ENCODE results near the gene KCP.

GRCh38 chr7:128837521-128837921 lies 73.0 kb downstream of the KCP start:
- no peak for TF ChIP-seq CTCF (IDR thresholded peaks at IDR 0.05)
- TF ChIP-seq POLR2A (IDR thresholded peaks at IDR 0.05), result no peak

All from esophagus squamous epithelium (tissue), 4 donors.